CD14-positive monocyte (primary cell): Measurements from ENCODE around the gene CSNK1E. TPM values are rescaled to one million over a fixed set of nuclear protein-coding genes. Genes with fewer than 3 reads are reported as not detected.
A peak's percentile ranks its signal among the peaks of the same experiment; 100 is the strongest.

Experiments used
- DNase-seq, 3 donors: peaks; one replicate each; pipeline ENCODE4 v3.0.0-alpha.2; 2011 to 2022
- H2AFZ ChIP-seq: 2 replicates; pipeline ENCODE4 v1.6.0; 2012; ENCODE audit warnings: mild to moderate bottlenecking, low read depth, low read length, inconsistent platforms; ENCODE audit not compliant: insufficient read depth, poor library complexity, severe bottlenecking
- H3K27ac ChIP-seq, 2 donors: 1 replicate in 1 of 2; 2 replicates in 1 of 2; pipeline ENCODE4 v1.5.1; 2012 to 2013; ENCODE audit warnings: low read length in 2 of 2, control low read depth in 1 of 2, inconsistent platforms in 1 of 2, low read depth in 1 of 2, mild to moderate bottlenecking in 1 of 2
- H3K27me3 ChIP-seq, 2 donors: one replicate each; pipeline versions ENCODE4 v1.6.0 to v1.6.1; 2011 to 2013; ENCODE audit warnings: low read length in 2 of 2; ENCODE audit not compliant: control insufficient read depth in 2 of 2, insufficient read depth in 2 of 2
- H3K36me3 ChIP-seq, 2 donors: replicated peaks in 1 of 2; 1 replicate in 1 of 2; 2 replicates in 1 of 2; pipeline versions ENCODE4 v1.5.1 to v1.6.1; 2012 to 2013; ENCODE audit warnings: low read length in 2 of 2, control low read depth in 1 of 2, inconsistent platforms in 1 of 2, mild to moderate bottlenecking in 1 of 2; ENCODE audit not compliant: insufficient read depth in 2 of 2, control insufficient read depth in 1 of 2
- H3K4me1 ChIP-seq, 2 donors: 1 replicate in 1 of 2; 2 replicates in 1 of 2; pipeline versions ENCODE4 v1.5.1 to v1.6.1; 2012 to 2013; ENCODE audit warnings: low read length in 2 of 2, control low read depth in 1 of 2, inconsistent platforms in 1 of 2, mild to moderate bottlenecking in 1 of 2, moderate library complexity in 1 of 2; ENCODE audit not compliant: insufficient read depth in 2 of 2, control insufficient read depth in 1 of 2
- H3K4me2 ChIP-seq: replicated peaks from 2 replicates; pipeline ENCODE3; 2012; ENCODE audit warnings: low read length, moderate library complexity, mild to moderate bottlenecking; ENCODE audit not compliant: poor library complexity, severe bottlenecking; ENCODE audit errors: extremely low read depth
- H3K4me3 ChIP-seq, 3 experiments: fragments of 200-600 bp in 1 of 3; sonication (generic) in 1 of 3; replicated peaks in 1 of 3; 1 replicate in 2 of 3; 2 replicates in 1 of 3; pipeline ENCODE4 v1.5.1; 2011 to 2013; ENCODE audit warnings: low read length in 3 of 3, mild to moderate bottlenecking in 3 of 3, control low read depth in 2 of 3, low read depth in 2 of 3, inconsistent platforms in 1 of 3, moderate library complexity in 1 of 3
- H3K79me2 ChIP-seq: 2 replicates; pipeline ENCODE4 v1.6.0; 2012; ENCODE audit warnings: mild to moderate bottlenecking, control low read depth, inconsistent platforms, low read length, moderate library complexity; ENCODE audit not compliant: insufficient read depth
- H3K9ac ChIP-seq: 2 replicates; pipeline ENCODE4 v1.6.0; 2017; ENCODE audit warnings: low read length, mild to moderate bottlenecking; ENCODE audit not compliant: insufficient read depth, poor library complexity, severe bottlenecking
- H3K9me3 ChIP-seq, 2 donors: replicated peaks in 1 of 2; 1 replicate in 1 of 2; 2 replicates in 1 of 2; pipeline versions ENCODE4 v1.5.1 to v1.6.1; 2012 to 2013; ENCODE audit warnings: low read length in 2 of 2, control low read depth in 1 of 2; ENCODE audit not compliant: control insufficient read depth in 1 of 2, insufficient read depth in 1 of 2
- H4K20me1 ChIP-seq: 2 replicates; pipeline ENCODE4 v1.6.0; 2012; ENCODE audit warnings: mild to moderate bottlenecking, low read length, control low read depth, moderate library complexity; ENCODE audit not compliant: insufficient read depth
- H3K27ac Mint-ChIP-seq, 7 donors: one replicate each; pipeline ENCODE4 v1.8.0; 2020; ENCODE audit warnings: mild to moderate bottlenecking in 7 of 7, mixed read lengths in 7 of 7, moderate library complexity in 6 of 7, inconsistent platforms in 2 of 7
- H3K27me3 Mint-ChIP-seq, 3 donors: one replicate each; pipeline ENCODE4 v1.8.0; 2021 to 2022; ENCODE audit warnings: low read depth in 3 of 3, mild to moderate bottlenecking in 3 of 3, mixed read lengths in 3 of 3, moderate library complexity in 3 of 3, inconsistent platforms in 1 of 3
- H3K36me3 Mint-ChIP-seq, 2 donors: one replicate each; pipeline ENCODE4 v1.8.0; 2020; ENCODE audit warnings: mixed read lengths in 2 of 2, inconsistent platforms in 1 of 2, mild to moderate bottlenecking in 1 of 2
- H3K4me1 Mint-ChIP-seq: one replicate; pipeline ENCODE4 v1.8.0; 2020; ENCODE audit warnings: mild to moderate bottlenecking, mixed read lengths
- H3K4me3 Mint-ChIP-seq, 2 donors: one replicate each; pipeline ENCODE4 v1.8.0; 2020; ENCODE audit warnings: mild to moderate bottlenecking in 2 of 2, mixed read lengths in 2 of 2, moderate library complexity in 1 of 2
- H3K9me3 Mint-ChIP-seq, 7 donors: one replicate each; pipeline ENCODE4 v1.8.0; 2020 to 2022; ENCODE audit warnings: mixed read lengths in 7 of 7, mild to moderate bottlenecking in 6 of 7, moderate library complexity in 6 of 7, inconsistent platforms in 2 of 7
- CTCF ChIP-seq: fragments of 200-600 bp; IDR thresholded peaks from one replicate; pipeline ENCODE4 v1.8.0; 2022; ENCODE audit warnings: antibody characterized with exemption, mild to moderate bottlenecking
- WGBS: methylation state at CpG from one replicate; pipeline ENCODE4 v1.1.5; 2013; ENCODE audit warnings: missing lambda C conversion rate; ENCODE audit not compliant: insufficient coverage; 5-methylcytosine and 5-hydroxymethylcytosine counted together
- intact Hi-C, 2 donors: fragments of 100-400 bp; cut with micrococcal nuclease; formaldehyde crosslinking; loops; one replicate each; pipeline versions ENCODE4 v1.15.0 to v1.15.1; 2023
- polyA plus RNA-seq, 3 donors: library from polyadenylated mRNA; depleted of rRNA in 1 of 3; unstranded in 2 of 3; stranded (reverse) in 1 of 3; fragments of 300-500 nt in 2 of 3; fragments of >200 nt in 1 of 3; fragmentation: Illumina TruSeq in 2 of 3; gene quantifications; 1 replicate in 2 of 3; 2 replicates in 1 of 3; pipeline ENCODE4 v1.2.3, GENCODE V29; 2012 to 2021

CSNK1E gene
- polyA plus RNA-seq, 3 donors = 1.9 to 44.7 (median 3.1) TPM

- Histone ChIP-seq H4K20me1 (no peaks in the 10 kb centered on the region), H3K27ac (no peak overlapping the region), H3K9ac (no peak overlapping the region), H3K79me2 (no peaks in the 10 kb centered on the region), H2AFZ (no peak overlapping the region), H3K27me3 (no peaks in the 10 kb centered on the region), H3K4me2 (no peak overlapping the region), H3K4me3 (no peak overlapping the region), H3K9me3 (no peaks in the 10 kb centered on the region), H3K4me1 (peaks cover 0 to 1% of the 10 kb centered on the region in 2 donors), H3K36me3 (no peaks in the 10 kb centered on the region)
- TF ChIP-seq CTCF = no peak
- no peak overlapping the region for H3K4me3 Mint-ChIP-seq
- H3K9me3 Mint-ChIP-seq = no peaks in the 10 kb centered on the region
- H3K4me1 Mint-ChIP-seq = peaks cover 9% of the 10 kb centered on the region
- WGBS = 100% methylated on average over 3 of the region's 8 CpGs
- H3K36me3 Mint-ChIP-seq = no peaks in the 10 kb centered on the region
- peak overlapping the region in 1 of 7 donors; percentile 12 for H3K27ac Mint-ChIP-seq
- no peak for DNase-seq
- peaks cover 0 to 1% (median 0%) of the 10 kb centered on the region in 3 donors for H3K27me3 Mint-ChIP-seq
- intact Hi-C loops = no loop called here
Observed at GRCh38 chr22:38285018-38285417, 32.2 kb downstream of the CSNK1E start.

- no peaks in the 10 kb centered on the region for H4K20me1 ChIP-seq
- H3K9me3 Mint-ChIP-seq = no peaks in the 10 kb centered on the region
- H3K4me3 Mint-ChIP-seq = no peak overlapping the region
- H3K27me3 ChIP-seq = no peaks in the 10 kb centered on the region
- H3K79me2 ChIP-seq = no peaks in the 10 kb centered on the region
- intact Hi-C loops = no loop called here
- H3K9ac ChIP-seq = no peak overlapping the region
- no peak overlapping the region for H3K4me2 ChIP-seq
- no peak overlapping the region for H3K27ac Mint-ChIP-seq
- peaks cover 0 to 1% (median 0%) of the 10 kb centered on the region in 3 donors for H3K27me3 Mint-ChIP-seq
- H2AFZ ChIP-seq = no peak overlapping the region
- no peaks in the 10 kb centered on the region for H3K36me3 ChIP-seq
- no peak overlapping the region for H3K4me3 ChIP-seq
- H3K27ac ChIP-seq = no peak overlapping the region
- no peak for DNase-seq
- H3K4me1 ChIP-seq = no peaks in the 10 kb centered on the region
- no peak for TF ChIP-seq CTCF
- H3K9me3 ChIP-seq = no peaks in the 10 kb centered on the region
- H3K36me3 Mint-ChIP-seq = no peaks in the 10 kb centered on the region
- WGBS = 94% methylated on average over 2 of the region's 5 CpGs
- H3K4me1 Mint-ChIP-seq = peaks cover 5% of the 10 kb centered on the region
Observed at GRCh38 chr22:38284042-38284402, 33.2 kb downstream of the CSNK1E start.
